Activated CD8-positive, alpha-beta memory T cell treated with anti-CD3 and anti-CD28 coated beads for 4 hours (primary cell): ENCODE results near the gene RASSF7.
"Not testable (repeated sequence)": the region's sequence is repeated elsewhere in the genome, so short reads cannot be mapped to it uniquely, and the experiment has no call there.

Experiments used
- DNase-seq, 2 donors: peaks; one replicate each; pipeline ENCODE4 v3.0.0-alpha.2; 2020; ENCODE audit warnings: low read depth in 2 of 2

RASSF7 gene, protein sequence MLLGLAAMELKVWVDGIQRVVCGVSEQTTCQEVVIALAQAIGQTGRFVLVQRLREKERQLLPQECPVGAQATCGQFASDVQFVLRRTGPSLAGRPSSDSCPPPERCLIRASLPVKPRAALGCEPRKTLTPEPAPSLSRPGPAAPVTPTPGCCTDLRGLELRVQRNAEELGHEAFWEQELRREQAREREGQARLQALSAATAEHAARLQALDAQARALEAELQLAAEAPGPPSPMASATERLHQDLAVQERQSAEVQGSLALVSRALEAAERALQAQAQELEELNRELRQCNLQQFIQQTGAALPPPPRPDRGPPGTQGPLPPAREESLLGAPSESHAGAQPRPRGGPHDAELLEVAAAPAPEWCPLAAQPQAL

DNA sequence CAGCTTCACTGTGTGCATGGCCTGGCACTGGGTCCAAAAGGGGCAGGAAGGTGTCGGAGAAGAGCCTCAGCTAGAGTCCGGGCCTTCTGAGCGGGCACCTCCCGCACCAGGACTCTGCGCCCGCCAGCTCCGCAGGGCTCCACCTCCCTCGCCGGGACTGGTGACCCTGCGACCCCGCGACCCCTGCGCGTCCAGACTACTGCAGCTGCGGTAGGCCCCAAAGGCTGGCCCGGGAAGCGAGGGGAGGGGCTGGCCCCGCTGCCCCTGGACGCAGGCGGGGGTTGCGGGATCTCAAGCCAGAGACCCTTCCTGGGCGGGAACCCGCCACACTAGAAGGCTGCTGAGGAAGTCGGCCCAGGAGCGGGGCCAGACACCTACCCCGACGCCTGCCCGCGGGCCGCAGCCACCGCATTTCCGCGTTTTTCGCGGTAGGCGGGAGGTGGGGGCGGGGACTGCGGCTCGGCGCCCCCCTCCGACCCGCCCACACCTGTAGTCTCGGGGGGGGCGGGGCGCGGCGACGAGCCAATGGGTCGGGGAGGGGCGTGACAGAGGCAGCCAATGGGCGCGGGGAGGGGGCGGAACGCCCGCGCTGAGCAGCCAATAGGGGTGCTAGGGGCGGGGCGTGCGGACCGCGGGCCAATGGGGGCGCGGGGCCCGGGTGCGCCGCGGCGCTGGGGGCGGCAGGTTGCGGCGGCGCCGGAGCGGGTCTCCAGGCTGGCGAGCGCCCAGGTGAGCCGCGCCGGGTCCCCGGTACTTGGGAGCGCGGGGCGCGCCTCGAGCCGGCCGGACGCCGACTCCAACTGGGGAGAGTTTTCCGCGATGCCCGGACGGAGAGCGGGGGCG, at the start of gene RASSF7, which contains the start of gene LMNTD2:
Gene RASSF7 (plus strand): TSS at position 666 of the 843 bp plus-strand sequence. CDS start 799 bp downstream, outside the sequence.
Gene LMNTD2 (minus strand): TSS at position 434 of the 843 bp plus-strand sequence. CDS start 22 bp downstream, at position 412.
- peak; percentile 89 to 93 for DNase-seq

DNA sequence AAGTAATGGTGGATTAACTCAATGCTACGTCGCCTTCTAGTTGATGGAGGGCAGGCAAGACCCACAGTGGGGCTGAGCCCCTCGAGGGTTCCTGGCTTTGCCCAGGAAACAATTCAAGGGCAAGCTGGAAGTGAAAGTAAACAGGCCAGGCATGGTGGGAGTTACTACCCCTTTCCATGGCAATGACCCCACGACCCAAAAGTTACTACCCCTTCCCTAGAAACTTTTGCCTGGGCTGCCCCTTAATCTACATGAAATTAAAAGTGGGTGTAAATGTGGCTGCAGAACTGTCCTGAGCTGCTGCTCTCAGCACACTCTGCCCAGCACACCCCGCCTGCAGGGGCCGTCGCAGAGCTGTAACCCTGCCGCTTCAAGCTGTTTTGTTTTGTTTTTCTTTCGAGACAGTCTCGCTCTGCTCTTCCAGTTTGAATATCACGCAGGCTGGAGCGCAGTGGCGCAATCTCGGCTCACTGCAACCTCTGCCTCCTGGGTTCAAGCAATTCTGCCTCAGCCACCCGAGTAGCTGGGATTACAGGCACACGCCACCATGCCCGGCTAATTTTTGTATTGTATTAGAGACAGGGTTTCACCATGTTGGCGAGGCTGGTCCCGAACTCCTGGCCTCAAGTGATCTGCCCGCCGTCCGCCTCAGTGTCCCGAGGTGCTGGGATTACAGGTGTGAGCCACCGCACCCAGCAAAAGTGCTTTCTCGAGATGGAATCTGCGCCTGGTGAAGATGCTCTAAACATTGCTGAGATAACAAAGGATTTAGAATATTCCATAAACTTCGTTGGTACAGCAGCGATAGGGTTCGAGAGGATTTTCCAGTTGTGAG, 47.8 kb upstream of the RASSF7 start:
- DNase-seq = no peak

DNA sequence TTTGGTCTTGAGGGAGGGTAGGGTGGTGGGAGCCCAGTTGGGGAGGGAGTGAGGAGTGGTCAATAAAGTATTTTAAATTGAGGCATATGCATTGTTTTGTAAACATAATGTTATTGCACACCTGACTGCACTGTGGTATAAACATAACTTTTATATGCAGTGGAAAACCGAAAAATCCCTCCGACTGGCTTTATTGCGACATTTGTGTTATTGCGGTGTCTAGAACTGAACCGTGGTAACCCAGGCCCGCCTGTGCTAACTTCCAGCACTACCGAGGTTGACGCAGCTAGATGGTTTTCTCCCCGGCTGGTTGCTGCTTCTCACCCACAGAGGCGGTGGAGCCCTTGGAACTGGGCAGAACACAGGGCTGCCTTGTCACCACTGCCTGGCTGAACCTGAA, 46.2 kb upstream of the RASSF7 start:
- no peak for DNase-seq

DNA sequence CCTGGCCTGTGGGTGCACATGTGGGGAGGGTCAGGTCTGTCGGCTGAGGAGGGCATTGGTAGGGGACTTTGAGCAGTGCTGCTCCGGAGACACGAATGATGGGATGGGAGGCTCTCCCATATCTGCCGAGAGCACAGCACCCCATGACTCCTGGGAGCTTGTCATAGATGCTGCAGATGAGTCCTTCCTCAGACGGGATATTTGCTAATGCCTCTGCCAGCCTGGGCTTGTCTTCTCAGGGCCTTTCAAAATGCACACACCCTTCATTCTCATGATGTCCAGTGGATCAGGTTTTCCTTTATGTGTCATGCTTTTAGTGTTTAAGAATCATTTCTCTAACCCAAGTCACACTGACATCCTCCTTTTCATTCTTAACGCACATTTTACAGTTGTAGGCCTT, 45.6 kb upstream of the RASSF7 start:
- DNase-seq = no peak

DNA sequence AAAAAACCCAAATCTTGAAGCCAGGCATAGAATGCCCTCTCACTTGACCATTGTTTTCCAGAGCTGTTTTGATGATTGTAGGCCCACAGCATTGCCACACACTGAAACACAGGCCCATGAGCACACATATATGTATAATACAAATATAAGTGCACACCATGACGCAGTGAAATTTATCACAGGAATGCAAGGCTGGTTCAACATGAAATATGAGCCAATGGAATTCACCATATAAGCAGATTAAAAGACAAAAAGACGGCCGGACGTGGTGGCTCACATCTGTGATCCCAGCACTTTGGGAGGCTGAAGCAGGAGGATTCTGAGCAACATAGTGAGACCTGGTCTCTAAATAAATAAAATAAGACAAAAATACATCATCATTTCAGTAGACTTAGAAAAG, 44.4 kb upstream of the RASSF7 start:
- no peak for DNase-seq

DNA sequence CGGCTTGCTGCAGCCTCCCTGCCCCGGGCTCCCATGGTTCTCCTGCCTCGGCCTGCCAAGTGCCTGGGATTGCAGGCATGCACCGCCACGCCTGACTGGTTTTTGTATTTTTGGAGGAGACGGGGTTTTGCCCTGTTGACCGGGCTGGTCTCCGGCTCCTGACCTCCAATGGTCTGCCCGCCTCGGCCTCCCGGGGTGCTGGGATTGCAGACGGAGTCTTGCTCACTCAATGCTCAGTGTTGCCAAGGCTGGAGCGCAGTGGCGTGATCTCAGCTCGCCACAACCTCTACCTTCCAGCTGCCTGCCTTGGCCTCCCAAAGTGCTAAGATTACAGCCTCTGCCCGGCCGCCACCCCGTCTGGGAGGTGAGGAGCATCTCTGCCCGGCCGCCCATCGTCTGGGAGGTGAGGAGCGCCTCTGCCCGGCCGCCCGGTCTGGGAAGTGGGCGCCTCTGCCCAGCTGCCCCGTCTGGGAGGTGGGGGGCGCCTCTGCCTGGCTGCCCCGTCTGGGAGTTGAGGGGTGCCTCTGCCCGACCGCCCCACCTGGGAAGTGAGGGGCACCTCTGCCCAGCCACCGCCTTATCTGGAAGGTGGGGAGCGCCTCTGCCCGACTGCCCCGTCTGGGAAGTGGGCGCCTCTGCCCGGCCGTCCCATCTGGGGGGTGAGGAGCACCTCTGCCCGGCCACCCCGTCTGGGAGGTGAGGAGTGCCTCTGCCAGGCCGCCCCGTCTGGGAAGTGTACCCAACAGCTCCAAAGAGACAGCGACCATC, 43.7 kb upstream of the RASSF7 start:
- not testable (repeated sequence) for DNase-seq

DNA sequence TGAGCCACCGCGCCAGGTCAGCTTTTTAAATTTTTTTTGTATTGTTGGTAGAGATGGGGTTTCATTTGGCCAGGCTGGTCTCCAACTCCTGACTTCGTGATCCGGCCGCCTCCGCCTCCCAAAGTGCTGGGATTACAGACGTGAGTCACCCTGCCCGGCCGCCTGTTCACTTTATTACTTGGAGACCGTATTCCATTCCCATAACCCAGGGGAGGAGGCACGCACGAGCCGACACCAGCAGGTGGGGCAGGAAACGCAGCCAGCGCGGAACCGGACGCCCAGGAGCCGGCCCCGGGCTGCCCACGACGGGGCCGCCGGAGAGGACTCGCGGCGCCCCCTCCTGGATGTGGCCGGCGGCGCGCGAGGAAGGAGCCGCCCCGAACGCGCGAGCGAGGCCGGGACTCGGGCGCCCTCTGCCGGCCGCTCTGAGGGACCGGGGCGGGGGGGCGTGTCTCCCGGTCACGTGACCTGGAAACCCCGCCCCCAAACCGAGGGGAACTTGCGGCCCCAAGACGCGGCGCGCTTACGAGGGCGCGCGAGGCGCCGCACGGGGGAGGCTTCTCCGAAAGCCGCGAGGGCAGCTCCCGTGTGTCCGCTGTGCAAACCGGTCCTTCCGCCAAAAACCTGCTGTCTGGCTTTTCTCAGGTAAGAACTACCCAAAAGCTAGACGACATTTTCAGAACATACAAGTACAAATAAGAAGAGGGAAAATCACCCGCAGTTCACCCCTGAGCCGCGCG, 42.1 kb upstream of the RASSF7 start:
- DNase-seq = peak; percentile 72 to 78

DNA sequence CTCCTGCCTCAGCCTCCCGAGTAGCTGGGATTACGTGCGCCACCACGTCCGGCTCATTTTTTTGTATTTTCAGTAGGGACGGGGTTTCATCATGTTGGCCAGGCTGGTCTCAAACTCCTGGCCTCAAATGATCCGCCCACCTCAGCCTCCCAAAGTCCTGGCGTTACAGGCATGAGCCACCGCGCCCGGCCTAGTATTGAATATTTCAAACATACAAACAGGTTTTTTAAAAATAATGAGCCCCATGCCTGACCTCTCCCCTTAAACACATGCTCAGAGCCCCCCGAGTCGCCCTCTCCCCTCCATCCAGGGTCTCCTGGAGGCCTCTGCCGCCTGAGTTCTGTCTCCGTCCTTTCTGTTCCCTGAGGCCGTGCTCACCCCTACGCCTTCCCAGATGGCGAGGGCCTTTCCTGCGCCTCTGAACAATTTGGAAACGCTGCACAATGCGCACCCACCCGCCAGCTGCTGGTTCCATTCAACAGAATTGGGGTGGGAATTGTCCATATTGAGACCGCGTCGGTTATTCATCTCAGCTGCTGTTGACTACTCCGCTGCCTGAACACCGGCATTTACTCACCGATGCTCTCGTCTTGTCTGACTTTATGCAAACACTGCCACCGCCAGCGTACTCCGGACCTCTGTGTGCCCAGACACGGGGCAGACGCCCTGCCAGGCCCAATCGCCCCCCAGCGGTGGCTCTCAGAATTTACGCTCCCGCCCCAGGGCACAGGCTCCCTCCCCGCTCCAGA, 40.2 kb upstream of the RASSF7 start:
- no peak for DNase-seq

DNA sequence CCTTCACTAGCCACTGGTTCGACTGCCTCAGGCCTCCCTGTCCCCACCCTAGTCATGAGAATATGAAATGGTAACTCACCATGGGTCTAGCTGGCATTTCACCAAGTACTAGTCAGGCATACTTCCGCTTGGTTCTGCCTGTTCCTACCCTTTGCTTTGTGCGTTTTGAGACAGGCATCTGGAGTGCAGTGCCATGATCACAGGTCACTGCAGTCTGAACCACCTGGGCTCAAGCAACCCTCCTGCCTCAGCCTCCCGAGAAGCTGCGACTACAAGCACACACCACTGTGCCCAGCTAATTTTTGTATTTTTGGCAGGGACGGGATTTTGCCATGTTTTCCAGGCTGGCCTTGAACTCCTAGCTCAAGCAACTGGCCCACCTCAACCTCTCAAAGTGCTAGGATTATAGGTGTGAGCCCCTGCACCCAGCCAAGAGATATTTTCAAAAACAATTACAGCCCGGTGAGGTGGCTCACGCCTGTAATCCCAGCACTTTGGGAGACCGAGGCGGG, 39.5 kb upstream of the RASSF7 start:
- DNase-seq = no peak

DNA sequence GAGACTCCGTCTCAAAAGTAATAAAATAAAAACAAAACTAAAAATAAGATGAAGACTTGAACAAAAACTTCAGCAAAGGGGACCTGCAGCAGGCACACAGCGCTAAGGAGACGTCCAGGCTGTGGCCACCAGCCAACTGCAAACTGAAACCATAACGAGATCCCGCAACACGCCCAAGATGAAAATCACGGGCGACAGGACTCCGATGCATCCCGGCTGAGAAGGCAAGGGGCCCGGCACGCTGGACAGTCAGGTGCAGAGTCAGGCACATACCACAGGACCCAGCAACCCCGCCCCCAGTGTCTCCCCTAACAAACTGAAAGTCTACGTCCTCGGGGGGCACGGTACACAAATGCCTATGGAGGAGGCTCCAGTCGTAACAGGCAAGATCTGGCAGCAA, 34.6 kb upstream of the RASSF7 start:
- DNase-seq = no peak

DNA sequence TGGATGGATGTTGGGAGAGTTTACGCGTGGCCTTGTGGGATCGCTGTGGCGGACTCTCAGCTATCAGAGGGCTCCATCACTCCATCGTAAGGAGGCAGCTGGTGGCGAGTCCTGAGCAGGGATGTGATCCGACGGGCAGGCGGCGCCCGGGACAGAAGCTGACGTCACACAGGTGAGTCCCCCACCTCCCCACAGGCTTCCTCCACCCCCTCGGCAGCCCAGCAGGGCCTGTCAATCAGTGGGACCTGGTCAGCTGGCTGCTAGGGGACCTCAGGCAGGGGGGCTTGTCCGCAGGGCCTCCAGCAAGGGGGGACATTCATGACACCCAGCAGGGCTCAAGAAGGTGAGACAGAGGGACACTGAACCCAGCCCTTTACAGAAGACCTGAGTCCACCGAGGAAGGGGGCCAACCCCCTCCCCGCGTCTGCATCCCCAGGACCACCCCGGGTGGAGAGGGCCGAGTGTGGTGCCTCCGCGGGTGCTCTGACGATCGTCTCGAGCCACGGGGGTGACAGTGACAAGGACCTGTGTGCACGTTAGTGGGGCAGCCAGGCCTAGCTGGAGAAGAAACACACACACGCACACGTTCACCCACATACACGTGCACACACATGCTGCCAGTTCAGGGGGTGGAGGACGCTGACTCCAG, 32.5 kb upstream of the RASSF7 start:
- no peak for DNase-seq

DNA sequence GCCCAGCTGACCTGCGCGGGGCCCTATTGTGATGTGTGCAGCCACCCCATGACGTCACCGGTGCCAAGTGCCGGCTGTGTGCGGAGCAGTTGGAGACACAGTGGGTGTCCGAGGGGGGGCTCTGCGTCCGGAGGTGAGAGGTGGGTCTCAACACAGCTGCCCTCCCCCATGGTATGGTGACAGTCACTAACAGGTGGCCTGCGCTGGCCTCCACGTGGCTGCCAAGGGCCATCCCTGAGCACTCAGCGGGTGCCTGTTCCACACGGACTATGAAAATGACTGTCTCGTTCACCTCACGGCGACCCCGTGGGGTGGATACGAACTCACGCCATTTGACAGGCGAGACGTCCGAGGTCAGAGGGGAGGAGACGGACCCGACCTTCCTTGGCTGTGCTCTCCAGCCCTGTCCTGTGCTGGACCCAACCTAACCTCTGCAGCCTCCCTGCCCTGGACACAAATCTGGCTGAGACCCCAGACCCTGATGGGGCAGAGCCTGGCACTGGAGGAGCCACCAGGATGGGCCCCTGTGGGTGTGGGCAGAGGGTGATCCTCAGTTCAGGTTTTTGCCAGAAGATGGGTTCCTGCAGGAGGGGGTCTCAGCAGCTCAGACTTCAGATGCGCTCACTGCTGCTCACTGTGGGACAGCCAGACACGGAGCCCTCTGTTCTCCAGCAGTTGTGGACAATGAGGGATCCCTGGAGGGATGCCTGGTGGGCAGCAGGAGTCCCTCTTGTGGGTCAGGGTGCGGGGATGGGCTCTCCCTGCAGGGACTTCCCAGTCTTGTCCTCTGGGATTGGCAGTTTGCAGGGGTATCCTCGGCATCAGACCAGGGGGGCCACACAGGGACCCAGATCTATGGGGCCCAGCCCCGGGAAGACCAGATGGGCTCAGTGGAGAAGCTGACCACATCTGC, 31.7 kb upstream of the RASSF7 start:
- no peak for DNase-seq

DNA sequence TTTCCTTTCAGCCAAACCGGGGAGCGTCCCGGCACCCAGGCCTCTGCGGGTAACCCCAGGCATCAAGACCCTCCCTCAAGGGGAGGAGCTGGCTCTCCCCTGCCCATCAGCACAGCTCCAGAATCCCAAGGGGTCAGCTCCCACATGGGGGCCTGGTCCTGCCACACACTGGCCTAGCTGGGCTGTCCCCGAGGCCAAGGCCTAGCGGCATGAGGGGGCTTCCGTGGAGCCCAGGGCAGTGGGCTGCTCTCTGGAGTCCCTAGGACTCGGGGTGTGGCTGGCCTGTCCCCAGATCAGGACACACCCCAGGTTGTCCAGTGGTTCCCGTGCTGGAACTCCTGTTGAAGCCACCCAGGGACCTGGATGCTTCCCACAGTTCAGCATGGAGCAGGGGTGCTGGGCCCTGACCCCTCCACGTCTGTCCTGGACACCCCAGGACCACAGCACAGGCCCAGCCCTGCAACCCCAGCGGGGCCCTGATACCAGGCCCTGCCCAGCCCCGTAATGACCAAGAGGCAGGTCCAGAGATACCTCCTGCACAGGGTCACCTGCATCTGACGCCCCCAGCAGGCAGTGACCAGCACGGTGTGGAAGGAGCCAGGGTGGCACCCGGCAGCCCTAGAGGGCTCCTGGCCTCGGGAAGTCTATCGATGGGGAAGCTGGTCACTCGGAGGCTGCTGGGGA, 30.9 kb upstream of the RASSF7 start:
- DNase-seq = no peak

DNA sequence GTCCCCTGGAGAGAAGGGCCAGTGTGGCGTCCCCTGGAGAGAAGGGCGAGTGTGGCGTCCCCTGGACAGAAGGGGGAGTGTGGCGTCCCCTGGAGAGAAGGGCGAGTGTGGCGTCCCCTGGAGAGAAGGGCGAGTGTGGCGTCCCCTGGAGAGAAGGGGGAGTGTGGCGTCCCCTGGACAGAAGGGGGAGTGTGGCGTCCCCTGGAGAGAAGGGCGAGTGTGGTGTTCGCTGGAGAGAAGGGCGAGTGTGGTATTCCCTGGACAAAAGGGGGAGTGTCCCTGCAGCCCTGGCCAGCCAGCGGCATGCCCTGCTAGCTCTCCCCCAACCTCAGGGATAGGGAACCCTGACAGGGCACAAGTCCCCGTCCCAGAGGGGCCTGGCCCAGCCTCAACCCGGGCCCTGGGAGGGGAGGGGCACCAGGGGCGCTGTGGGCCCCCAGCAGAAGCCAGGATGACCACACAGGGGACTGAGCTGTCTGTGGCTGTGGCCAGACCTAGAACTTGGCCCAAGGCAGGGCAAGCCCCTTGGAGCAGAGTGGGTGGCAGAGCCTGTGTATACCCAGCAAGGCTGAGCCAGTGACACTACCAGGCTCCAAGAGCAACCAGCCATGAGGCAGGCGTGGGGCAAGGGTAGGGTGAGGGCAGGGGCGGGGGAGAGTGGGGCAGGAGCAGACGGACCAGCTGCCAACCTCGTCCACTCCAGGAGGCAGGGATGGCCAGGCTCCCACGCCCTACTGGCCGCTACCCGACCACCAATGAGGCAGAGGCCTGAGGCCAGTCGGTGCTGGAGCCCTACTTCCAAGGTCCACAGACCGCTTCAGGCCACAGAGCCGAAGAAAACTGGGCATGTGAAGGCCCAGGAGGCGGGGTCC, 29.6 kb upstream of the RASSF7 start:
- no peak for DNase-seq

DNA sequence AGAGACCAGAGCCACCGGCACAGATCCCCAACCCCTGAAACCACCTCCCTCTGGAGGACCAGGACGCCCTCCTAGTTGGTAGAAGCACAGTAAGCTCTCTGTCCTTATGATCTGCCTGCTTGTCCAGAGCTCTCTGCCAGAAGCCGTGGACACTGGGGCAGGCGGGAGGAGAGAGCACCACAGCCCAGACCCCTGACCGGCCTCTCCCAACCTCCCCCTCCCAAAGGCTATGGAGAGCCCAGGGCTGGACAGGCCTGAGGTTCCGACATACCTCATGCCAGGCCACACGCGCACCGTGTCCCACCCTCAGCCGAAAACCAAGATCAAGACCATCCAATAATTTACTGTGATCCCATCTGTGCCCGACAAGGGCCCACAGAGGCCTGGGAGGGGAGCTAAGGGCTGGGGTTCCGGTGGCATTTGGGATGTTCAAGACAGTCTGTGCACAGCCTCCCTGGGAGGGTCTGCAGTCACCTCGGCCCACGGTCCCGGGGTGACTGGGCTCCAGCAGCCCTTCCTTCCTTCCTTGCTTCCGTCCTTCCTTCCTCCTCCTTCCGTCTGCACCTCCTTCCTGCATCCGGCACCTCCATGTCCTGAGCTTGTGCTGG, 28.7 kb upstream of the RASSF7 start:
- no peak for DNase-seq

DNA sequence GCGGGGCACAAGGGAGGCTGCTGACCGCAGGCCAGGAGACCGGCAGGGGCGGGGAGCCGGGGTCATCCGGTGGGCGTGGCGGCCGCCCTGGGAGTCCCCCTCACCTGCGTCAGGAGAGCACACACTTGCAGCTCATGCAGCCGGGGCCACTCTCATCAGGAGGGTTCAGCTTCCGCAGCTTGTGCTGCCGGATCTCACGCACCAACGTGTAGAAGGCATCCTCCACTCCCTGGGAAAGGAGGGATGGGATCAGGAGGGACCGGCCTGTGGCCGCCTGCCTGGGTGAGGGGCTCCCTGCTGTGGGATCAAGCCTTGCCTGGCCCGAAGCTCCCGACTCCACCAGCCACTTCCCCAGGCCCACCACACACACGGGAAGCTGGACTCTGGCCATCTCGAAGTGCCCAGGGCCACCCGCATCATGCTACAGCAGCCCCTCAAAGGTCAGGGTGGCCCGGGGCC, 28.2 kb upstream of the RASSF7 start:
- DNase-seq = no peak
